Stimulated activated CD8-positive, alpha-beta memory T cell treated with anti-CD3 and anti-CD28 coated beads, Interleukin-12 subunit alpha, Interleukin-12 subunit beta, amount 100 ng/mL, for 4 hours (primary cell): ENCODE results near the gene XPO5.
A peak's percentile ranks its signal among the peaks of the same experiment; 100 is the strongest.
"Not testable (repeated sequence)": the region's sequence is repeated elsewhere in the genome, so short reads cannot be mapped to it uniquely, and the experiment has no call there.

Experiments used
- DNase-seq: peaks from one replicate; pipeline ENCODE4 v3.0.0-alpha.2; 2020; ENCODE audit warnings: low read depth

Gene XPO5

GRCh38 chr6:43517505-43518357 is 58.1 kb downstream of the XPO5 start:
- DNase-seq, result no peak

GRCh38 chr6:43516697-43517504 is 58.9 kb downstream of the XPO5 start, which contains the start of the genes POLR1C and YIPF3:
TSS of gene POLR1C (plus strand) at chr6:43517089. CDS start at chr6:43517110, 21 bp downstream.
TSS of gene YIPF3 (minus strand) at chr6:43516926. CDS start at chr6:43516807, 119 bp downstream.
- DNase-seq, result peak; percentile 90

- no peak for DNase-seq
These were observed 59.5 kb downstream of the XPO5 start for GRCh38 chr6:43516367-43516696.

- DNase-seq, result no peak
These were observed 60.0 kb downstream of the XPO5 start for GRCh38 chr6:43515808-43516207.

- no peak for DNase-seq
These were observed 63.9 kb downstream of the XPO5 start for GRCh38 chr6:43511824-43512415.

- no peak for DNase-seq
These were observed 65.0 kb downstream of the XPO5 start for GRCh38 chr6:43510827-43511163.

GRCh38 chr6:43509984-43510826 is 65.6 kb downstream of the XPO5 start, which contains the start of gene LRRC73:
TSS of gene LRRC73 (minus strand) at chr6:43510346. CDS start at chr6:43509785, 561 bp downstream.
- DNase-seq, result peak; percentile 68

GRCh38 chr6:43509142-43509983 is 66.5 kb downstream of the XPO5 start:
- DNase-seq, result no peak

GRCh38 chr6:43508481-43509141 is 67.2 kb downstream of the XPO5 start:
- DNase-seq, result no peak

- DNase-seq, result peak; percentile 53
These were observed 69.0 kb downstream of the XPO5 start for GRCh38 chr6:43506667-43507471.

- DNase-seq, result no peak
These were observed 69.7 kb downstream of the XPO5 start for GRCh38 chr6:43506171-43506570.

- DNase-seq, result no peak
These were observed 70.1 kb downstream of the XPO5 start for GRCh38 chr6:43505718-43506117.

GRCh38 chr6:43504756-43505593 is 70.9 kb downstream of the XPO5 start:
- no peak for DNase-seq

- DNase-seq, result no peak
These were observed 72.4 kb downstream of the XPO5 start for GRCh38 chr6:43503443-43503842.

GRCh38 chr6:43502666-43503065 is 73.2 kb downstream of the XPO5 start:
- DNase-seq, result no peak

- no peak for DNase-seq
These were observed 74.9 kb downstream of the XPO5 start for GRCh38 chr6:43500921-43501320.

GRCh38 chr6:43499028-43499815 is 76.6 kb downstream of the XPO5 start:
- DNase-seq, result no peak

GRCh38 chr6:43498291-43498690 is 77.5 kb downstream of the XPO5 start:
- not testable (repeated sequence) for DNase-seq
